SK-N-SH (cell line): ENCODE results near the gene KIF6. TPM values are rescaled to one million over a fixed set of nuclear protein-coding genes. Genes with fewer than 3 reads are reported as not detected.

Source experiments
- CTCF ChIA-PET: fragments of 300-600, 350-600 bp; formaldehyde crosslinking; extraction: SDS; loops from one replicate; lab custom pipeline; 2021; lab: Yijun Ruan, JAX
- POLR2A ChIA-PET: fragments of 350-600 bp; sonication (Branson Sonifier 250); formaldehyde crosslinking; extraction: SDS; loops from one replicate; lab custom pipeline; 2020; ENCODE audit warnings: antibody characterized with exemption, inconsistent platforms; lab: Yijun Ruan, JAX
- DNase-seq: peaks from one replicate; pipeline ENCODE4 v3.0.0; 2012
- H2AFZ ChIP-seq: fragments of 200-600 bp; sonication (generic); 2 replicates; pipeline ENCODE4 v1.8.1; 2016; ENCODE audit warnings: antibody characterized with exemption, mild to moderate bottlenecking, low read depth
- H3F3A ChIP-seq: fragments of 200-600 bp; sonication (generic); replicated peaks from 2 replicates; pipeline ENCODE3; 2016; ENCODE audit warnings: antibody characterized with exemption, mild to moderate bottlenecking; ENCODE audit not compliant: insufficient read depth
- H3K27ac ChIP-seq, 2 experiments: fragments of 200-500 bp in 1 of 2; fragments of 200-600 bp in 1 of 2; sonication (Bioruptor generic) in 1 of 2; sonication (generic), shearing (Covaris generic) in 1 of 2; 2 replicates each; pipeline versions ENCODE4 v1.5.1 to v1.6.1; 2014 to 2016; ENCODE audit warnings: low read depth in 2 of 2, inconsistent platforms in 1 of 2, low read length in 1 of 2, mild to moderate bottlenecking in 1 of 2, mixed read lengths in 1 of 2
- H3K27me3 ChIP-seq: fragments of 200-600 bp; sonication (generic), shearing (Covaris generic); 2 replicates; pipeline ENCODE4 v1.6.1; 2016; ENCODE audit warnings: mixed run types; ENCODE audit not compliant: insufficient read depth
- H3K36me3 ChIP-seq, 2 experiments: fragments of 200-500 bp in 1 of 2; fragments of 200-600 bp in 1 of 2; sonication (Bioruptor generic) in 1 of 2; sonication (generic) in 1 of 2; replicated peaks in 1 of 2; 2 replicates each; pipeline versions ENCODE3 to v1.5.1; 2014 to 2016; ENCODE audit warnings: low read length in 1 of 2, mild to moderate bottlenecking in 1 of 2; ENCODE audit not compliant: insufficient read depth in 2 of 2, control insufficient read depth in 1 of 2
- H3K4me1 ChIP-seq, 2 experiments: fragments of 200-500 bp in 1 of 2; fragments of 200-600 bp in 1 of 2; sonication (Bioruptor generic) in 1 of 2; sonication (generic), shearing (Covaris generic) in 1 of 2; 2 replicates each; pipeline versions ENCODE4 v1.5.1 to v1.6.1; 2014 to 2016; ENCODE audit warnings: low read depth in 1 of 2, low read length in 1 of 2, mixed run types in 1 of 2; ENCODE audit not compliant: insufficient read depth in 2 of 2, control insufficient read depth in 1 of 2
- H3K4me2 ChIP-seq: fragments of 200-600 bp; sonication (generic), shearing (Covaris generic); 2 replicates; pipeline ENCODE4 v1.6.1; 2017; ENCODE audit warnings: mixed run types
- H3K4me3 ChIP-seq, 2 experiments: fragments of 200-500 bp in 1 of 2; fragments of 200-600 bp in 1 of 2; sonication (Bioruptor generic) in 1 of 2; sonication (generic), shearing (Covaris generic) in 1 of 2; 2 replicates each; pipeline versions ENCODE4 v1.5.1 to v1.8.1; 2014 to 2016; ENCODE audit warnings: low read depth in 2 of 2, inconsistent platforms in 1 of 2, low read length in 1 of 2, mild to moderate bottlenecking in 1 of 2, mixed read lengths in 1 of 2, moderate library complexity in 1 of 2
- H3K79me2 ChIP-seq: fragments of 200-600 bp; sonication (generic); 2 replicates; pipeline ENCODE4 v1.8.1; 2017; ENCODE audit warnings: mild to moderate bottlenecking; ENCODE audit not compliant: insufficient read depth
- H3K9ac ChIP-seq: fragments of 200-600 bp; sonication (generic); 2 replicates; pipeline ENCODE4 v1.6.1; 2017; ENCODE audit warnings: mixed run types
- H3K9me2 ChIP-seq: fragments of 200-600 bp; sonication (generic); 2 replicates; pipeline ENCODE4 v1.6.1; 2017; ENCODE audit warnings: mixed run types
- H3K9me3 ChIP-seq: fragments of 200-600 bp; sonication (generic); 2 replicates; pipeline ENCODE4 v1.6.1; 2017; ENCODE audit warnings: mixed run types, mild to moderate bottlenecking, moderate library complexity
- H4K20me1 ChIP-seq: fragments of 200-600 bp; sonication (generic); 2 replicates; pipeline ENCODE4 v1.6.1; 2017; ENCODE audit warnings: mild to moderate bottlenecking, mixed run types; ENCODE audit not compliant: insufficient read depth
- EZH2phosphoT487 ChIP-seq: fragments of 200-600 bp; sonication (generic); IDR thresholded peaks from 2 replicates; pipeline ENCODE4 v1.6.1; 2017; ENCODE audit warnings: low read depth, mixed run types, mild to moderate bottlenecking, antibody characterized with exemption, moderate library complexity, borderline replicate concordance
- GATA2 ChIP-seq: sonication (generic); formaldehyde crosslinking; IDR thresholded peaks from 2 replicates; pipeline ENCODE4 v1.5.0; 2020; ENCODE audit warnings: mild to moderate bottlenecking, missing genetic modification reagents
- JUND ChIP-seq: IDR thresholded peaks from 2 replicates; pipeline ENCODE4 v1.4.0; 2012
- MEF2A ChIP-seq: IDR thresholded peaks from 2 replicates; pipeline ENCODE4 v1.4.0; 2012; ENCODE audit warnings: low read depth, borderline replicate concordance
- NFIC ChIP-seq: IDR thresholded peaks from 2 replicates; pipeline ENCODE4 v1.4.0; 2012; ENCODE audit warnings: borderline replicate concordance
- NRF1 ChIP-seq: IDR thresholded peaks from 2 replicates; pipeline ENCODE4 v1.6.1; 2012; ENCODE audit warnings: low read depth, mild to moderate bottlenecking, low read length
- PBX3 ChIP-seq: IDR thresholded peaks from 2 replicates; pipeline ENCODE4; 2012
- RCOR1 ChIP-seq: fragments of 150-350 bp; IDR thresholded peaks from 2 replicates; pipeline ENCODE4 v1.6.1; 2017; ENCODE audit warnings: antibody characterized with exemption, low read length
- RXRA ChIP-seq: IDR thresholded peaks from 2 replicates; pipeline ENCODE4 v1.4.0; 2012; ENCODE audit warnings: low read depth, mild to moderate bottlenecking, borderline replicate concordance
- TAF1 ChIP-seq: IDR thresholded peaks from 2 replicates; pipeline ENCODE4 v1.6.1; 2012; ENCODE audit warnings: low read depth, mild to moderate bottlenecking, low read length, moderate library complexity, borderline replicate concordance
- WGBS: methylation state at CpG from one replicate; pipeline ENCODE4 v1.1.6; 2017; ENCODE audit warnings: low lambda C conversion rate; 5-methylcytosine and 5-hydroxymethylcytosine counted together
- polyA plus RNA-seq, 3 experiments: library from polyadenylated mRNA; depleted of rRNA; stranded (reverse); fragments of >200 nt; gene quantifications; 2 replicates each; pipeline ENCODE4 v1.2.3, GENCODE V29; 2012
- TF ChIP-seq, protein P1 (sequence below): fragments of 200-600 bp; sonication (generic); IDR thresholded peaks from 2 replicates; pipeline ENCODE4 v1.6.1; 2017; ENCODE audit warnings: antibody characterized with exemption, mild to moderate bottlenecking, moderate library complexity

KIF6 gene
- polyA plus RNA-seq, 1 of the 3 experiments (the other 2 are of a cell fraction), result 0.13 TPM

- POLR2A ChIA-PET, result interaction anchor here (0.6 kb wide), 1 partner anchor 240 kb away, joined by 3 read pairs; no protein-coding TSS in a partner anchor
- Histone ChIP-seq H3K9ac (no peak overlapping the region), H3K36me3 (no peaks in the 10 kb centered on the region), H3K27ac (no peak overlapping the region; a peak in 1 of 4 replicates)
- TF ChIP-seq, protein P1, sequence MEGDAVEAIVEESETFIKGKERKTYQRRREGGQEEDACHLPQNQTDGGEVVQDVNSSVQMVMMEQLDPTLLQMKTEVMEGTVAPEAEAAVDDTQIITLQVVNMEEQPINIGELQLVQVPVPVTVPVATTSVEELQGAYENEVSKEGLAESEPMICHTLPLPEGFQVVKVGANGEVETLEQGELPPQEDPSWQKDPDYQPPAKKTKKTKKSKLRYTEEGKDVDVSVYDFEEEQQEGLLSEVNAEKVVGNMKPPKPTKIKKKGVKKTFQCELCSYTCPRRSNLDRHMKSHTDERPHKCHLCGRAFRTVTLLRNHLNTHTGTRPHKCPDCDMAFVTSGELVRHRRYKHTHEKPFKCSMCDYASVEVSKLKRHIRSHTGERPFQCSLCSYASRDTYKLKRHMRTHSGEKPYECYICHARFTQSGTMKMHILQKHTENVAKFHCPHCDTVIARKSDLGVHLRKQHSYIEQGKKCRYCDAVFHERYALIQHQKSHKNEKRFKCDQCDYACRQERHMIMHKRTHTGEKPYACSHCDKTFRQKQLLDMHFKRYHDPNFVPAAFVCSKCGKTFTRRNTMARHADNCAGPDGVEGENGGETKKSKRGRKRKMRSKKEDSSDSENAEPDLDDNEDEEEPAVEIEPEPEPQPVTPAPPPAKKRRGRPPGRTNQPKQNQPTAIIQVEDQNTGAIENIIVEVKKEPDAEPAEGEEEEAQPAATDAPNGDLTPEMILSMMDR, result no peak
- peak; percentile 52 for TF ChIP-seq GATA2 (CRISPR knock-in tag)
- TF ChIP-seq, all 33 proteins: peak for 1
- WGBS, result 33% methylated on average over 9 of the region's 9 CpGs
- no peaks in the 10 kb centered on the region for H3K9me3 ChIP-seq
- H3K27me3 ChIP-seq, result no peaks in the 10 kb centered on the region
- H3K4me1 ChIP-seq, result peaks cover 0 to 32% of the 10 kb centered on the region in 2 experiments; a peak in 1 of 4 replicates
- CTCF ChIA-PET, result interaction anchor here (0.6 to 3.9 kb wide), 8 partner anchors 8 to 671 kb away, joined by 3 to 25 read pairs (median 6); no protein-coding TSS in a partner anchor
- no peaks in the 10 kb centered on the region for H3K79me2 ChIP-seq
- H3K9me2 ChIP-seq, result no peaks in the 10 kb centered on the region
- no peaks in the 10 kb centered on the region for H3F3A ChIP-seq
- no peak for DNase-seq
- H4K20me1 ChIP-seq, result no peaks in the 10 kb centered on the region
- no peak overlapping the region for H3K4me2 ChIP-seq
- H3K4me3 ChIP-seq, result no peak overlapping the region
- H2AFZ ChIP-seq, result no peak overlapping the region
Observed at GRCh38 chr6:39339096-39339867, 385.9 kb downstream of the KIF6 start.

DNA sequence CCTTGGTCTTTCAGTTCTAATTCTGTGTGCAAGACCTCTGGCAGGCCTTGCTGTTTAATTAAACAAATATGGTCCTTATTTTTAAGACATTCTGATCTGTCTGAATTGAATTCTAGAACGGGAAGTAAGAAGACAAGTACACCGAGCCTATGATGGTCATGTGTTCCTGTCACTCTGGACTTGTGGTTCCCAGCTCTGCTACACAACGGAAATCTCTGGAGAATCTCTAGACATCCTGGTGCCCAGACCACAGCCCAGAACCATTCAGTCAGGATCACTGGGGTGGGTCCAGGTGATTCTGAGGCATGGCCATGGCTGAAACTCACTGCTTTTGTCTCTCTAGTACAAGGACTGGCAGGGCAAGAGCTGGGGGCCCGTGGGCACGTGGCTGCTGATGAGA, 386.8 kb downstream of the KIF6 start:
- Histone ChIP-seq H3K4me1 (peaks cover 0 to 32% of the 10 kb centered on the region in 2 experiments; a peak in 1 of 4 replicates), H3K79me2 (no peaks in the 10 kb centered on the region), H3K4me2 (no peak overlapping the region), H3F3A (no peaks in the 10 kb centered on the region), H3K27me3 (no peaks in the 10 kb centered on the region), H3K9ac (no peak overlapping the region), H3K4me3 (no peak overlapping the region), H3K9me3 (no peaks in the 10 kb centered on the region), H3K9me2 (no peaks in the 10 kb centered on the region), H4K20me1 (no peaks in the 10 kb centered on the region), H2AFZ (no peak overlapping the region), H3K36me3 (no peaks in the 10 kb centered on the region), H3K27ac (no peak overlapping the region)
- no peak for DNase-seq
- ChIA-PET POLR2A (interaction anchor here (0.6 kb wide), 1 partner anchor 241 kb away, joined by 3 read pairs; no protein-coding TSS in a partner anchor), CTCF (interaction anchor here (0.6 to 3.9 kb wide), 3 partner anchors 9 to 63 kb away, joined by 4 to 25 read pairs (median 11); no protein-coding TSS in a partner anchor)
- WGBS, result 34% methylated on average over 3 of the region's 5 CpGs
- TF ChIP-seq TAF1, result no peak
- TF ChIP-seq MEF2A, result no peak
- no peak for TF ChIP-seq RCOR1
- TF ChIP-seq, protein P1, result no peak
- TF ChIP-seq NRF1, result no peak
- TF ChIP-seq PBX3, result no peak
- TF ChIP-seq JUND, result no peak
- TF ChIP-seq NFIC, result no peak
- no peak for TF ChIP-seq EZH2phosphoT487
- no peak for TF ChIP-seq RXRA
